ENCODE data around the gene SLC49A3.
"Not testable (repeated sequence)": the region's sequence is repeated elsewhere in the genome, so short reads cannot be mapped to it uniquely, and the experiment has no call there.

SLC49A3 gene

GRCh38 chr4:688854-689681 lies at the start of gene SLC49A3:
Gene SLC49A3 (minus strand): TSS chr4:689151. CDS start chr4:689127, 24 bp downstream.
- no peak for DNase-seq

GRCh38 chr4:736561-736960 lies 47.6 kb upstream of the SLC49A3 start:
- not testable (repeated sequence) for DNase-seq

- DNase-seq: no peak
Measured at GRCh38 chr4:735583-735982, 46.6 kb upstream of the SLC49A3 start.

GRCh38 chr4:734951-735350 lies 46.0 kb upstream of the SLC49A3 start:
- no peak for DNase-seq

- no peak for DNase-seq
Measured at GRCh38 chr4:734075-734474, 45.1 kb upstream of the SLC49A3 start.

GRCh38 chr4:733631-733980 lies 44.7 kb upstream of the SLC49A3 start:
- no peak for DNase-seq

- no peak for DNase-seq
Measured at GRCh38 chr4:732911-733630, 44.1 kb upstream of the SLC49A3 start.

GRCh38 chr4:732486-732885 lies 43.5 kb upstream of the SLC49A3 start:
- no peak for DNase-seq

- not testable (repeated sequence) for DNase-seq
Measured at GRCh38 chr4:731954-732353, 43.0 kb upstream of the SLC49A3 start.

- not testable (repeated sequence) for DNase-seq
Measured at GRCh38 chr4:730946-731904, 42.3 kb upstream of the SLC49A3 start.

GRCh38 chr4:730511-730910 lies 41.6 kb upstream of the SLC49A3 start:
- DNase-seq: no peak

GRCh38 chr4:729336-730315 lies 40.7 kb upstream of the SLC49A3 start:
- DNase-seq: no peak

- DNase-seq: no peak
Measured at GRCh38 chr4:727576-727975, 38.6 kb upstream of the SLC49A3 start.

GRCh38 chr4:726838-727237 lies 37.9 kb upstream of the SLC49A3 start:
- DNase-seq: no peak

- DNase-seq: peak in 1 of 2 experiments; percentile 16
Measured at GRCh38 chr4:726235-726787, 37.4 kb upstream of the SLC49A3 start.

GRCh38 chr4:725391-726234 lies 36.7 kb upstream of the SLC49A3 start:
- no peak for DNase-seq

- no peak for DNase-seq
Measured at GRCh38 chr4:723751-724530, 35.0 kb upstream of the SLC49A3 start.

GRCh38 chr4:722851-723360 lies 34.0 kb upstream of the SLC49A3 start:
- DNase-seq: no peak

- no peak for DNase-seq
Measured at GRCh38 chr4:722169-722725, 33.3 kb upstream of the SLC49A3 start.
